Left kidney (tissue), 2 donors: Measurements from ENCODE around the gene ACBD6. TPM values are rescaled to one million over a fixed set of nuclear protein-coding genes. Genes with fewer than 3 reads are reported as not detected.

Experiments used
- DNase-seq: peaks from one replicate; pipeline ENCODE4 v3.0.0-alpha.2; 2013
- polyA plus RNA-seq: library from polyadenylated mRNA; unstranded; fragments of 120-200 nt; gene quantifications from one replicate; pipeline ENCODE4 v1.2.1, GENCODE V29; 2013; ENCODE audit not compliant: insufficient read length

ACBD6 gene
- polyA plus RNA-seq, 1 donor: 84.9 TPM

DNA sequence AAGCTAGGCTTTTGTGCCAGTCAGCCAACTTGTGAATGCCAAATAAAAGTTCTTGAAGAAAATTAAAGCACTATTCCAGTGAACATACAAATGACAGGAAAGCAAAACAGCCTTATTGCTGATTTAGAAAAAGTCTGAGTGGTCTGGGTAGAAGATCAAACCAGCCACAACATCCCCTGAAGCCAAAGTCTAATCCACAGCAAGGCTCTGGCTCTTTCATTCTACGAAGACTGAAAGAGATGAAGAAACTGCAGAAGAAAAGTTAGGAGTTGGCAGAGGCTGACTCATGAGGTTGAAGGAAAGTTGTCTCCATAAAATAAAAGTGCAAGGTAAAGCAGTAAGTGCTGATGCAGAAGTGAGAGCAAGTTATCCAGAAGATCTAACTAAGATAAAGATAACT is 206.4 kb downstream of the ACBD6 start:
- no peak for DNase-seq

- DNase-seq: no peak
These were observed 207.7 kb downstream of the ACBD6 start for GRCh38 chr1:180294711-180295110.

- no peak for DNase-seq
These were observed 211.4 kb downstream of the ACBD6 start for GRCh38 chr1:180291004-180291403.

- DNase-seq: no peak
These were observed 211.9 kb downstream of the ACBD6 start for GRCh38 chr1:180290265-180291001.

DNA sequence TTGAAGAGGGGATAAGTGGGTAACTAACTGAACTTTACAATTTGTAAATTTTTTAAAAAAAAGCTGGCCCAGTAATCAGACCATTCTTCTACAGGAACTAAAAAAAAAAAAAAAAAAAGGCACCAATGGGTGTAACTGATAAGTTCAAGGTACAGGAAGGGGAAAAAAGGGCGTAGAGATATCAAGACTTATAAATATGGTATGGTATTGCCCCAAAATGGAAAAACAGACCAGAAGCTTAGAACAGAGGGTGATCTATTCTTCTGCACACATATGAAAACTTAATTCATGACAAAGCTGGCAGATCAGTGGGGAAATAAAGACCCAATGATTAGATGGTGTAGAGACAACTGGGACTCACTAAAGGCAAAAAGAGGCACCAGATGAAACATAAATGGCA is 213.4 kb downstream of the ACBD6 start:
- DNase-seq: no peak

GRCh38 chr1:180287988-180288705 is 214.2 kb downstream of the ACBD6 start:
- DNase-seq: no peak

DNA sequence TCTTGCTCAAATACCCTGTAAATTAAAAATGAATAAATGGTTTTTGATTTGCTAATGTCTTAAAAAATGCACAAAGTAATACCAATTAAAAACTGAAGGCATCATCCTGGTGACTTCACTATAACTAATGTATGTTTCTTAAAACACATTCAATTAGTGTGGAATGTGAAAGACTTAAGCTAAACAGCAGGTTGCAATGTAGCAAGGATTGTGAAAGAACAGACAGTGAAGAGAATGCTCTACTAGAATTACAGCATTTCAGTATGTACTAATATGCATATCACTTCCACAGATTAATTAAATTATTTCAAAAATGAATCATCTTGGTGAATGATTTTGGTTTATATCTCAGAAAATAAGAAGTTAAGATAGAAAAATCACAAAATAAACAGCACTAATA is 216.0 kb downstream of the ACBD6 start:
- no peak for DNase-seq

GRCh38 chr1:180283098-180283497 is 219.3 kb downstream of the ACBD6 start:
- no peak for DNase-seq

DNA sequence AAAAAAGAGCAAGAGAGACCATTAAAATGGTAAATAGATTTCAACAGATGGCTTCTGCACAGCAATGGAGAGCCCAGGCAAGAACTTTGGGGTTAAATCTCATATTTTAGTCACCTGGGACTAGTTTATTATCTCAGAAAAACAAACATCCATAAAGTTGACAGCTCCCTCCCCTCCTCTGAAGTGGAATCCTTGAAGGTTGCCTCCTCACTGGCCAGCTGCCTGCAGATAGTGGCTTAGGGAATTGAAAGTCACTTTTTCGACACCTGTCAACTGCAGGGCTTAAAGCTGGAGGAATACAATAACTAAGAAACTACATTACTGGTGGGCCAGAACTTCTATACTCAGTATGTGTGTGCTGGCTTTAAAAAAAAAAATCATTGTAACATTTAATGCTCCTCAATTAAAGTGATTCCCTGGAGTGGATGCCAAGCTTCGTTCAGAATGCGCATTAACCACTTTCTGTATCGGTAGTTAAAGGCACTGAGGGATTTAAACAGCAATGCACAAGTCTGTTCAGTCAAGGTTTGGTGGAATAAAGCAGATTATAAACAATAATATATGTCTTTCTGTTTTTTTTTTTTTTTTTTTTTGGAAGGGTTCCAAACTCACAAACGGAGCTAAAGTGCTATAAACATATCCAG is 219.9 kb downstream of the ACBD6 start:
- no peak for DNase-seq

GRCh38 chr1:180281490-180281889 is 220.9 kb downstream of the ACBD6 start:
- DNase-seq: no peak

GRCh38 chr1:180280617-180281016 is 221.8 kb downstream of the ACBD6 start:
- DNase-seq: no peak

GRCh38 chr1:180279651-180280050 is 222.7 kb downstream of the ACBD6 start:
- no peak for DNase-seq

DNA sequence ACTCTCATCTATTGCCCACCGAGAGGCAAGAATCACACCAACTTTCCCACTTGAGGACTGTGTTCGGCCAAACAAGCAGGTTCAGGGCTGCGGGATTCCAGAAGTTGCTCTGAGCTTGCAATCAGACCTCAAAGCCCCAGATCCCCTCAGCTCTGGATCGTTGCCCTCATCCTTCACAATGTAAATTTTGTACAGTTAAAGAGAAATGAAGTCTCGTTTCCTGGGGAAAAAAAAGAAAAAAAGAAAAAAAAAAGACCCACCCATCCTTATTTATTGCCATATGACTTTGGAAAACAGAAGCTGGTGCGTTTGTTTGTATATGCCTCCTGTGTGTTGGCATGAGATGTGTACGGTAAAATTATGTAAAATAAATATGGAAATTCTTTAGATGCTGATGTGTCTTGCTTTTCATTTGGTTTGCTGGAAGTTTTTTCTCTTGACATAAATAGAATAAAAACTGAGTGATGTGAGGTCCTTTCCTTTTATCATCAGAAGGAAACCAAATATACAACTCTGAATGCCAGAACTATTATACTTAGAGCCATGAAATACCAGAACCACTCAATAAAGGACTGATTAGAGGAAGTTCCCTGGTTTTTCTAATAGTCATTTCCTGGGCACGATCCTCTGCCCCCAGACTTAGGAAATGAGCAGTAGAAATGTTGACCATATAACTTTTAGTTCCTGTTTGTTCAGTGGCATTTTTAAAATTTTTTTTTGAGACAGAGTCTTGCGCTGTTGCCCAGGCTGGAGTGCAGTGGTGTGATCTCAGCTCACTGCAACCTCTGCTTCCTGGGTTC is 223.6 kb downstream of the ACBD6 start:
- DNase-seq: no peak

DNA sequence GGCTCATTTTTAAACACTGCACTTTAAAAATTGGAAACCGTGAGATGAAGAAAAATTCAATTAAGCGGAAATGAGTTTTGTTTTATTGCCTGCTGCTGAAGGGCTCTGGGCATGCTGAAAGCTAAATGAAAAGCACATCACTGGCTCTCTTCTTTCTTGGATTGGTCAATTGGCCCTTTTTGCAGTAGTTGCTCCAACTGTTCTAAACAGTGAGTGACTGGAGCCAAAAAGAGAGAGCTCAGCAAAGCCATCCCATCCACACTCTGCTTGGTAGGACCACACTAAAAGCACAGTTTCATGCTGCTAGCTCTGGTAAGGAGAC is 224.2 kb downstream of the ACBD6 start:
- DNase-seq: no peak

DNA sequence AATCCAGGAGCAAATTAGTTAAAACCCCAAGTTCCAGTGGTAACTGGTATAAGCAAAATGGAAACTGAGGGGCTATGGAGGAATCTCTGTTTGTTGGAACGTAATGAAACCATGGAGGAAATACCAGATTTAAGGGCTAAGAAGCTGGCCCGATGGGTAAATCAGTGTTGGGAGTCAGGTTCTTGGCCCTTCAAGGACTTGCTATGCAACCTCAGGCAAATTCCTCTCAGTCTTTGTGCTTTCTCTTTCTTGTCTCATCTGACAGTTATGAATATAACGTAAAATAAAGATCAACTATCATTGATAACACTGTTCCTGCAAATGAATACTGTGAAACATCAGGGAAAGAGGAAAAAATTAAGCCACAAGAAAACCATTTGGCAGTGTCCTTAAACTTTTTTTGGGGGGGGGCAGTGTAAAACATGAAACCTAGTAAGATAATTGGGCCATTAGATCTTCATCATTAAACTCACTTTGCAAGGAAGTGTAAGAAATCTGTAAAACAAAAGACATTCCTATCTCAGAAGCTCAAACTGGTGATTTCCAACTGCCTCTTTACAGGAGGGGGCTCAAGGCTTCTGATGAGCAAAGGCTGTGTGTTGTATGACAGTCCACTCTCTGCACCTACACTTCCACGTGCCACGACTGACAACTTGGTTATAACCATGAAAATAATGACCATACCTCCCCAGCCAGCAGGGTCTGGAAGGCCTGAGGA is 224.7 kb downstream of the ACBD6 start:
- no peak for DNase-seq

DNA sequence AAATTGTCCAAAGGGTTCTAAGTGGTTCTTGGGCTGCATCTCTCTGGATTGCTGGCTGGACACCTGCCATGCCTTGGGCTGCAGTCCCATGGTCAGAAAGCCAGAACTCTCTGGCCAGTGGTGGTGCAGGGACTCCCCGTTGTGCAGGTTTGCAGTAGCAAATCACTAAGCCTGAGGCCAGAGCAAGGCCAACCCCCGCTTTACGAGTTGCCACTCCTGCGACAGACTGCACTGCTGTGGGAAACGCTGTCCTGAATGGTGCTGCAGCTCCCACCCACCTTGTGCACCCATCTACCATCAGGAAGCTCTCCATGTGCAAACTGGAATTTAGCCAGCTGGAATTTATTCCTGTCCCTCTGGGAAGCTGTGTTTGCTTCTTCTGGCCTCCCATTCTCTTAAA is 226.7 kb downstream of the ACBD6 start:
- DNase-seq: no peak

- no peak for DNase-seq
These were observed 228.2 kb downstream of the ACBD6 start for GRCh38 chr1:180274221-180274620.

DNA sequence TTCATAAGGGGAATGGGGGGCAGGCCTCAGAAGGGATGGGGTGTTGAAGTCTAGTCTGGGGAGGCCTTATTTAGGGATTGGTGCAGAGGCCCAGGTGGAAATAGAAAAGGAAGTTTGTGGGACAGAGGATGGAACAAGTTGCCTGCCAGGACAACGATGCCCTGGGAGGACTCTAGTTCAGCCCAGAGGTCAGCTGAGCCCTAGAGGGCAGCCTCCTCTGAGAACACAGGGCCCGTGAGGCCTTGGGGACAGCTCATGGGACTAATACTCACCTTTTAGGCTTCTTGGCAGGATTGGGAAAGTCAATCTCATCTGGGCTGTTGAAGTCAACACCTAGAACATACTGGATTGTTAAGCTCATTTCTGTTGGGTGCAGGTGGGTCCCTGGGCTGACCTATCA is 229.3 kb downstream of the ACBD6 start:
- no peak for DNase-seq

- DNase-seq: no peak
These were observed 230.0 kb downstream of the ACBD6 start for GRCh38 chr1:180272395-180272794.

- peak; percentile 45 for DNase-seq
These were observed 230.8 kb downstream of the ACBD6 start for GRCh38 chr1:180271272-180272255.
